ENCODE measurements around the gene IL12RB2.

IL12RB2 gene

DNA sequence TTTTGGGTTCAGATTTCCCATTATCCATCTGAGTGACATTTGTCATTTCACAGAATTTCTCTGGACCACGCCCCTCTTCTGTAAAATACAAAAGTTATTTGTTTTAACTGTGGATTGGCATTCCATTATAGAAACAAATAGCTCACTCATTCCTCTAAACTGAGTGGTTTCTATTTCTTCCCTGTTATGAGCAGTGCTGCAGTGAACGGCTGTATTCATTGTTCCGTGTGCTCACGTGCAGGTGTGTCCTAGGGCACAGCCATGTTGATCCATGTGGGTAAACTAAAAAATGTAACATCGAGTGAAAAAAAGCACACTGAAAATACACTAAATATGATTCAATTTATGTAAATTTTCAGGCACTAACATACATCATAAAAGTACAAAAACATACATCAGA is 27.0 kb upstream of the IL12RB2 start:
- TF ChIP-seq TAF1 (IDR thresholded peaks at IDR 0.05; ENCODE audit: borderline replicate concordance, insufficient read depth, low read length) (no peak), POLR2AphosphoS5 (IDR thresholded peaks at IDR 0.05; ENCODE audit: low read depth, low read length) (no peak), FOXP2 (optimal IDR thresholded peaks at IDR 0.05; ENCODE audit: borderline replicate concordance, extremely low read depth, extremely low read length, insufficient read depth) (no peak), SIN3A (IDR thresholded peaks at IDR 0.05; ENCODE audit: borderline replicate concordance, insufficient read depth, low read length) (no peak)
- TF ChIP-seq, protein P1, sequence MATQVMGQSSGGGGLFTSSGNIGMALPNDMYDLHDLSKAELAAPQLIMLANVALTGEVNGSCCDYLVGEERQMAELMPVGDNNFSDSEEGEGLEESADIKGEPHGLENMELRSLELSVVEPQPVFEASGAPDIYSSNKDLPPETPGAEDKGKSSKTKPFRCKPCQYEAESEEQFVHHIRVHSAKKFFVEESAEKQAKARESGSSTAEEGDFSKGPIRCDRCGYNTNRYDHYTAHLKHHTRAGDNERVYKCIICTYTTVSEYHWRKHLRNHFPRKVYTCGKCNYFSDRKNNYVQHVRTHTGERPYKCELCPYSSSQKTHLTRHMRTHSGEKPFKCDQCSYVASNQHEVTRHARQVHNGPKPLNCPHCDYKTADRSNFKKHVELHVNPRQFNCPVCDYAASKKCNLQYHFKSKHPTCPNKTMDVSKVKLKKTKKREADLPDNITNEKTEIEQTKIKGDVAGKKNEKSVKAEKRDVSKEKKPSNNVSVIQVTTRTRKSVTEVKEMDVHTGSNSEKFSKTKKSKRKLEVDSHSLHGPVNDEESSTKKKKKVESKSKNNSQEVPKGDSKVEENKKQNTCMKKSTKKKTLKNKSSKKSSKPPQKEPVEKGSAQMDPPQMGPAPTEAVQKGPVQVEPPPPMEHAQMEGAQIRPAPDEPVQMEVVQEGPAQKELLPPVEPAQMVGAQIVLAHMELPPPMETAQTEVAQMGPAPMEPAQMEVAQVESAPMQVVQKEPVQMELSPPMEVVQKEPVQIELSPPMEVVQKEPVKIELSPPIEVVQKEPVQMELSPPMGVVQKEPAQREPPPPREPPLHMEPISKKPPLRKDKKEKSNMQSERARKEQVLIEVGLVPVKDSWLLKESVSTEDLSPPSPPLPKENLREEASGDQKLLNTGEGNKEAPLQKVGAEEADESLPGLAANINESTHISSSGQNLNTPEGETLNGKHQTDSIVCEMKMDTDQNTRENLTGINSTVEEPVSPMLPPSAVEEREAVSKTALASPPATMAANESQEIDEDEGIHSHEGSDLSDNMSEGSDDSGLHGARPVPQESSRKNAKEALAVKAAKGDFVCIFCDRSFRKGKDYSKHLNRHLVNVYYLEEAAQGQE (IDR thresholded peaks at IDR 0.05; ENCODE audit: insufficient read depth in 1 of 2, low read depth in 2 of 2, low read length in 2 of 2): no peak

DNA sequence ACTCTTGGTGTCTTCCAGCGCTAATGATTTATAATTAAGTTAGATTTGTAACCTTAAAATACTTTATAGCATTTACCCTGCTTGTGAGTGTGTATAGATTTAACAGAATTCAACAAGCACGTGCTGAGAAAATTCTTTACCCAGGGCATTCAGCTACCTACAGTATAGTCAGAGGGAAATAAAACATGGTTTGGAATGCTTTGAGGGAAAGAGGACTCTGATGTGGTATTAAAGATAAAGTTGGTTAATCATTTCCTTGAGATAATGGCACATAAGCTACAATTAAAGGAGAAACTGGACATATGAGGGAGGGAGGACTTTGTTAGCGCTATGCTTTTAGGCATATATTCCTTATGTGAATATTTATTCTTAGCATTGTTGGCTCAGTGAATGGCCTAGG is 26.4 kb upstream of the IL12RB2 start:
- TF ChIP-seq TAF1 (IDR thresholded peaks at IDR 0.05; ENCODE audit: borderline replicate concordance, insufficient read depth, low read length): no peak
- no peak for TF ChIP-seq SIN3A (IDR thresholded peaks at IDR 0.05; ENCODE audit: borderline replicate concordance, insufficient read depth, low read length)
- no peak for TF ChIP-seq FOXP2 (optimal IDR thresholded peaks at IDR 0.05; ENCODE audit: borderline replicate concordance, extremely low read depth, extremely low read length, insufficient read depth)
- TF ChIP-seq, protein P1 (IDR thresholded peaks at IDR 0.05; ENCODE audit: insufficient read depth in 1 of 2, low read depth in 2 of 2, low read length in 2 of 2): no peak
- TF ChIP-seq POLR2AphosphoS5 (IDR thresholded peaks at IDR 0.05; ENCODE audit: low read depth, low read length): no peak

DNA sequence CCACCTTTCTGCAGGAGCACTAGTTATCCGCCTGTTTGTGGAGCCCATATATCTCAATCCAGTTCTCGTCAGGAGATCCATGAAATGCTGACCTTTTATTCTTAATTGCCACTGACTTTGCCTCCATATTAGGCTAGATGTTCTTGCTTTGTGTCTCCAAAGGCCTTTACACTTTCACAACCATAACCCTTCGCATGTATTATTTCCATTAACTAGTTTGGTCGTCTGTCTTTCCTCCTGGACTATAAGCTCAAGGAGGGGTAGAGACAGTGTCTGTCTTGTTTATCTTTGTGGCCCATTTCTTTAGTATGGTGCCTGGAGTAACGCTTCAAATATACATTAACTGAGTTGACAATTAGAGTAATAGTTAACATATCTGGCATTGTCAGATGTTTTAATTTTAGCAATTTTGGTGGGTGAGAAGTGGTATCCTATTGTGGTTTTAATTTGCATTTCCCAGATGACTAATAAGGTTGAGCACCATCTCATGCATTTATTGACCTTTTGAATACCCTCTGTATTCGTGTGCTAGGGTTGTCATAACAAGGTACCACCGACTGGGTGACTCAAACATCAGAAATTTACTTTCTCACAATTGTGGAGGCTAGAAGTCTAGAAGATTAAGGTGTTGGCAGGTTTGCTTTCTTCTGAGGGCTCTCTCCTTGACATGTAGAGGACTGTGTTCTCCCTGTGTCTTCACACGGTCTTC is 21.7 kb upstream of the IL12RB2 start:
- TF ChIP-seq TAF1 (IDR thresholded peaks at IDR 0.05; ENCODE audit: borderline replicate concordance, insufficient read depth, low read length): no peak

DNA sequence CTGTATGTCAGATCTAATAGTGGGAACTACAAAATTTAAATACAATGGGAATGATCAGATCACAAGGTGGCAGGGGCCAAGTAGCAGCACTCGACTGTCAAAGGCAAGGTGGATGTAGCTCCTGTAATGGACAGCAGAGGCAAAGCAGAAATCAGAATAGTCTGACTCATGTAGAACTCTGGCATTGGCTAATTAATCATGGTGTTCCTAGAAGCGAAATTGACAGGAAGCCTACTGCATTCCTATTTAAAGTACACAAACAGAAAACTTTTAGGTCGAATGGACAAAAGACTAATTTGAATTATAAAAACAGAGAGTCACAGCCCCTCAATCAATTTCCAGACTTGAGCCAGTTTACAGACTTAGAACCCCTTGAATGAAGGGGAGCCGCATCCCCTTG is 17.4 kb upstream of the IL12RB2 start:
- no peak for TF ChIP-seq TAF1 (IDR thresholded peaks at IDR 0.05; ENCODE audit: borderline replicate concordance, insufficient read depth, low read length)
- TF ChIP-seq POLR2AphosphoS5 (IDR thresholded peaks at IDR 0.05; ENCODE audit: low read depth, low read length): no peak
- no peak for TF ChIP-seq SIN3A (IDR thresholded peaks at IDR 0.05; ENCODE audit: borderline replicate concordance, insufficient read depth, low read length)
- TF ChIP-seq FOXP2 (optimal IDR thresholded peaks at IDR 0.05; ENCODE audit: borderline replicate concordance, extremely low read depth, extremely low read length, insufficient read depth): no peak
- TF ChIP-seq, protein P1 (IDR thresholded peaks at IDR 0.05; ENCODE audit: insufficient read depth in 1 of 2, low read depth in 2 of 2, low read length in 2 of 2): no peak

DNA sequence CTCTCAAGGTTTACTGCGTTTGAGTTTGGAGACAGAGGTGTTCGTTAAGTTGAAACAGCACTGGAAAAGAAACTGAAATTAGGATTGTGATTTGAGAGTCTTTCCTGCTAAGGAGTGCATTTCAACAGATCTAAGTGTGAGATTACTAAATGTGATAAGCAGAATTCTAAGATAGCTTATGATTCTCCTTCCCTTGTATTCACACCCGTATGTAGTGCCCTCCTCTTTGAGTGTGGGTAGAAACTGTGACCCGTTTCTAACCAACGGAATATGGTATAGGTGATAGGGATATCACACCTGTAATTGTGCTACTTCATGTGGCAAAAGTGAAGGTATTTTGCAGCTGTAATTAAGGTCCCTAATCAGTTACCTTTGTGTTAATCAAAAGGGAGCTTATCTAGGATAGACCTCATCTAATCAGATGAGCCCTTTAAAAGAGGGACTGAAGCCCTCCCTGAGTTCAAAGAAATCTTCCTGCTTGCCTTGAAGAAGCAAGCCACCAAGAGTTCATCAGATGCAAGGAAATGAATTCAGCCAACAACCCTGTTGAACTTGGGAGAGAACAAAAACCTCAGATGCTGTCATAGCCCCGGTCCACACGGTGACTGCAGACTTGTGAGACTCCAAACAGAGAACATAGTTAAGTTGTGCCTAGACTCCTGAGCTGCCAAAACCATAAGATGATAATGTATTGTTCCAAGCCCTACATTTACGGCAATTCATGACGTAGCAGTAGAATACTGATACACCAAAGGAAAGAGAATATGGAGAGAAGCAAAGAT is 12.6 kb upstream of the IL12RB2 start:
- TF ChIP-seq FOXP2 (optimal IDR thresholded peaks at IDR 0.05; ENCODE audit: borderline replicate concordance, extremely low read depth, extremely low read length, insufficient read depth) (no peak), TAF1 (IDR thresholded peaks at IDR 0.05; ENCODE audit: borderline replicate concordance, insufficient read depth, low read length) (no peak), SIN3A (IDR thresholded peaks at IDR 0.05; ENCODE audit: borderline replicate concordance, insufficient read depth, low read length) (no peak), POLR2AphosphoS5 (IDR thresholded peaks at IDR 0.05; ENCODE audit: low read depth, low read length) (no peak)
- TF ChIP-seq, protein P1 (IDR thresholded peaks at IDR 0.05; ENCODE audit: insufficient read depth in 1 of 2, low read depth in 2 of 2, low read length in 2 of 2): no peak

Data from PFSK-1 (cell line).